G401 (cell line): ENCODE results near the gene MGAT3. TPM values are rescaled to one million over a fixed set of nuclear protein-coding genes. Genes with fewer than 3 reads are reported as not detected.
"Not testable (repeated sequence)": the region's sequence is repeated elsewhere in the genome, so short reads cannot be mapped to it uniquely, and the experiment has no call there.

ENCODE experiments used
- DNase-seq: peaks from one replicate; pipeline ENCODE4 v3.0.0-alpha.2; 2015; ENCODE audit warnings: low spot score
- in situ Hi-C: cut with HindIII; loops from 2 replicates; pipeline ENCODE4 v1.10.0; 2016; ENCODE audit warnings: low sequenced_read_pairs, mixed read lengths
- total RNA-seq: library from RNA; depleted of rRNA; stranded (reverse); fragments of >200 nt; shearing (Covaris generic); gene quantifications from 2 replicates; pipeline ENCODE4 v1.2.3, GENCODE V29; 2014

MGAT3 gene
- total RNA-seq, 1 experiment from 2014 or later: 18.6 TPM

DNA sequence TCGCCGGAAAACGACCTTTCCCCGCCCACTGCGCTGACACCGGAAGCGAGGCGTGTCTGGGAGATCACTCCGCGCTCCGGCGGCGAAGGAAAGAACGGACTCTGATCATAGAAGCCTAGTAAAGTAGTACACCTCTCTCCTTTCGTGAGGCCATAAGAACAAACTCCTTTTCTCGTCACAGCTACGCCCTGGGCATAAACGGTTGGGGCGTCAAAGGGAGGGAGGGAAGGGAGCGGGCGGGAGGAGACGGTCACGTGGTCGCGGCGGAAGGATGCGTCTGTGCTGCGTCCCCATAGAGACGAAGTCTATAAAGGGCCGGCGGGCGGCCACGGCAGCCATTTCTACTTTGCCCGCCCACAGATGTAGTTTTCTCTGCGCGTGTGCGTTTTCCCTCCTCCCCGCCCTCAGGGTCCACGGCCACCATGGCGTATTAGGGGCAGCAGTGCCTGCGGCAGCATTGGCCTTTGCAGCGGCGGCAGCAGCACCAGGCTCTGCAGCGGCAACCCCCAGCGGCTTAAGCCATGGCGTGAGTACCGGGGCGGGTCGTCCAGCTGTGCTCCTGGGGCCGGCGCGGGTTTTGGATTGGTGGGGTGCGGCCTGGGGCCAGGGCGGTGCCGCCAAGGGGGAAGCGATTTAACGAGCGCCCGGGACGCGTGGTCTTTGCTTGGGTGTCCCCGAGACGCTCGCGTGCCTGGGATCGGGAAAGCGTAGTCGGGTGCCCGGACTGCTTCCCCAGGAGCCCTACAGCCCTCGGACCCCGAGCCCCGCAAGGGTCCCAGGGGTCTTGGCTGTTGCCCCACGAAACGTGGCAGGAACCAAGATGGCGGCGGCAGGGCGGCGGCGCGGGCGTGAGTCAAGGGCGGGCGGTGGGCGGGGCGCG is 63.7 kb downstream of the MGAT3 start, which contains the start of gene ATF4:
ATF4 (plus strand) TSS at position 337 of the 880 bp plus-strand sequence. CDS start 884 bp downstream, outside the sequence.
- in situ Hi-C loops: no loop called here
- no peak for DNase-seq

DNA sequence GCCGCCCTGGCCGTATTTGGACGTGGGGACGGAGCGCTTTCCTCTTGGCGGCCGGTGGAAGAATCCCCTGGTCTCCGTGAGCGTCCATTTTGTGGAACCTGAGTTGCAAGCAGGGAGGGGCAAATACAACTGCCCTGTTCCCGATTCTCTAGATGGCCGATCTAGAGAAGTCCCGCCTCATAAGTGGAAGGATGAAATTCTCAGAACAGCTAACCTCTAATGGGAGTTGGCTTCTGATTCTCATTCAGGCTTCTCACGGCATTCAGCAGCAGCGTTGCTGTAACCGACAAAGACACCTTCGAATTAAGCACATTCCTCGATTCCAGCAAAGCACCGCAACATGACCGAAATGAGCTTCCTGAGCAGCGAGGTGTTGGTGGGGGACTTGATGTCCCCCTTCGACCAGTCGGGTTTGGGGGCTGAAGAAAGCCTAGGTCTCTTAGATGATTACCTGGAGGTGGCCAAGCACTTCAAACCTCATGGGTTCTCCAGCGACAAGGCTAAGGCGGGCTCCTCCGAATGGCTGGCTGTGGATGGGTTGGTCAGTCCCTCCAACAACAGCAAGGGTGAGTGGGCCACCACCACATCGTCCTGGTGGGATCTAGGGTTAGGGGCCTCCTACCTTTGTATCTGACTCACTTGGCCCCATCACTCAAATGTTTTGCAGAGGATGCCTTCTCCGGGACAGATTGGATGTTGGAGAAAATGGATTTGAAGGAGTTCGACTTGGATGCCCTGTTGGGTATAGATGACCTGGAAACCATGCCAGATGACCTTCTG is 64.5 kb downstream of the MGAT3 start:
- peak; percentile 68 for DNase-seq
- in situ Hi-C loops: not testable (repeated sequence)

DNA sequence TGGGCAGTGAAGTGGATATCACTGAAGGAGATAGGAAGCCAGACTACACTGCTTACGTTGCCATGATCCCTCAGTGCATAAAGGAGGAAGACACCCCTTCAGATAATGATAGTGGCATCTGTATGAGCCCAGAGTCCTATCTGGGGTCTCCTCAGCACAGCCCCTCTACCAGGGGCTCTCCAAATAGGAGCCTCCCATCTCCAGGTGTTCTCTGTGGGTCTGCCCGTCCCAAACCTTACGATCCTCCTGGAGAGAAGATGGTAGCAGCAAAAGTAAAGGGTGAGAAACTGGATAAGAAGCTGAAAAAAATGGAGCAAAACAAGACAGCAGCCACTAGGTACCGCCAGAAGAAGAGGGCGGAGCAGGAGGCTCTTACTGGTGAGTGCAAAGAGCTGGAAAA is 65.3 kb downstream of the MGAT3 start:
- DNase-seq, in situ Hi-C loops: not testable (repeated sequence)

DNA sequence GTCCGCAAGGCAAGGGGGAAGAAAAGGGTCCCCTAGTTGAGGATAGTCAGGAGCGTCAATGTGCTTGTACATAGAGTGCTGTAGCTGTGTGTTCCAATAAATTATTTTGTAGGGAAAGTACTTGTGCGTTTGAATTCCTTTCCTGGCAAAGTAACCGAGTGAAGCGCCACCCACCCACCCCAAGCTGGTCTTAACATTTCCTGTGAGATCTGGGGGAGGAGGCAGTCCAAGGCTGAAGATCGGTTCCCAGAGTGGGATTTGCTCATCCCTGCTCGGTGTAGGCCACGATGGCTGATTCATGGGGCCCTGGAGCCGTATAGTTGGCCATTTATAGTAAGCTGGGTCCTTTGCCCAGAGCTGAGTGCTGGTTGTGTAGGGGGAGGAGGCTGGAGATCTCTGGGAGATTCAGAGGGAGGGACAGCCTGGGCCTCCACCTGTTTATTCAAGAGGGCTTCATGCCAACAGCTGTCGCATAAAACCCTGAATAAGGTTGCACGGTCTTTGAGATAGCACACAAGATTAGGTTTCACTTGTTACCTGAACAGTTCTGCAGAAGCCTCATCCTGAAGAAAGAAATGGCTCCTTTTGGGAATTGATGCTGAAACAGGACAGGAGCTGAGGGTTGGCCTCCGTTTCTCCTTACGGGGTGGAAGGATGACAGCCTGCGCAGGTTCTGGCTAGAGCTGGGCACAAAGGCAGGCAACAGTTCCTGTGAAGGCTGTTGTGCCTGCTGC is 65.9 kb downstream of the MGAT3 start:
- DNase-seq: peak; percentile 64
- in situ Hi-C loops: no loop called here

DNA sequence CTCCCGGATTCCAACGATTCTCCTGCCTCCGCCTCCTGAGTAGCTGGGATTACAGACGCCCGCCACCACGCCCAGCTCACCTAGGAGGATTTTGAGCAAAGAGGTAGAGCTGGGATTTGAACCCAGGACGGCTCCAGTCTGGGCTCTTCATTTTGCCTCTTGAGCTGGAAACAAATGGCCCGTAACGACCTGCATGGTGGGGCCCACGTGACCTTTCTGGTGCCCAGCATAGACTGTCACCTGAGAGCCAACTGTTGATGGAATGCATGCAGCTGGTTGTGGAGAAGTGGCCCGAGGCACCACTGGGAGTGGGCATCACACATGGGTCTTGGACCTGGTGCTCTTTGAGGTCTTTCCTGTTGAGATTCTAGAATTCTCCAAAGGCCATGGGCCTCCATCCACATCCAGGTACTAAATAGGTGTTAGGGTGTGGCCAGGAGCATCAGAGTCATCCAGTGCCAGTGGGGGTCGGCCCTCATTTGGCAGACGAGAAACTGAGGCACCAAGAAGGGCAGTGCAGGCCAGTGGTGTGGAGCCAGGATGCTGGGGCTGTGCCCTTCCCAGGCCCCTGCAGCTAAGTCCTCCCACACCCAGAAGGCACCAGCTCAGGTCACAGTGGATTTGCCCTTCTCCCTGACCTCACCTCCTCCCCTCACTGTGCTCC is 67.4 kb downstream of the MGAT3 start:
- peak; percentile 33 for DNase-seq
- in situ Hi-C loops: no loop called here

DNA sequence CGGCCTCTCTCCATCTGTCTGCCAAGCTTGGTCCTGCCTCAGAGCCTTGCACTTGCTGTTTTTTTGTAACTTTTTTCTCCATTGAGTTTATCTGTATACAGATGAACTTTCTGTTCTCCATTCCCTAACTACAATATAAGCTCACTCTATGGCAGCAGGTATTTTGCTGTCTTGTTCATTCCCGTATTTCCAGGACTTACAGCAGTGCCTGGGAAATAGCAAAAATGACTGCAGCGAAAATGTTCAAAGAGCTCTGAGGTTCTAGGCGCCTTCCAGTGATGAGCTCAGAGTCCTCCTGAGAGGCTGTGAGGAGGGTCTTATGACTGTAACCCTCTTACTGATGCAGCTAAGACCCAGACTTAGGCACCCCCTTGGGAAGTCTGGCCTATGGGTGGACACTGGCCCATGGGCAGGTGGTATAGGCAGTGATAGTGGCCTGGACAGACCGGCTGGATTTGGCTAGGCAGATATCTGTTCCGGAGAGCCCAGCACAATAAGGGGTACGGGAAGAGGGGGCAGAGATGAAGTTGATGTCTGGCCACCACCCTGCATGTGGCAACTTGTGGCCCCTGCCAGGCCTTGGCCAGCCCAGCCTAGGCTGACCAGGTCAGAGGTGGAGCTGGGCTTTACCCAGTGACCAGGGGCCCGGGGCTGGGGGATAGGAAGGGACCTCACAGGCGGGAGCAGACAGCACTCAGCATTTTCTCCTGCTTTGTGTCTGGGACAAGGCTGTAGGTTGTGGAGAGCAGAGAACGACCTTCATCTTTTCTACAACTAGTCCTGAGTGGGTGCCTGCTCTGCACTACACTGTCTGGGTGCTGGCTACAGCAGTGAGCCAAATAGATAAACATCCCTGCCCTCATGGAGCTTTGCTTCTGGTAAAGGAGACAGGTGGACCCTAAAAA is 68.2 kb downstream of the MGAT3 start:
- peak; percentile 47 for DNase-seq
- in situ Hi-C loops: no loop called here

DNA sequence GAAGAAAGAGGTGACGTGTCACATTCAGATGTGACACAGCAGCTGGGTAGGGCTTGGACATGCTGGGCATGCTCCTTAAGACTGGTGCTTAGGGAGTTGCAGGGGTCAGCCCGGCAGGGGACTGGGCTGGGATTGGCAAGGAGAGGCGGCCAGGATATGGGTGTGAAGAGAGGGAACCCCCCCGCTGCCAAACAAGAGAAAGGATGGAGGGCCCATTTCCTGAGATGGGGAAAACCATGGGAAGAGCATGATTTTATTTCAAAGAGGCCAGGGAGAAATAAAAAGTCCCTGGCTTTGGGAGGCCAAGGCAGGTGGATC is 68.8 kb downstream of the MGAT3 start:
- in situ Hi-C loops: no loop called here
- no peak for DNase-seq

DNA sequence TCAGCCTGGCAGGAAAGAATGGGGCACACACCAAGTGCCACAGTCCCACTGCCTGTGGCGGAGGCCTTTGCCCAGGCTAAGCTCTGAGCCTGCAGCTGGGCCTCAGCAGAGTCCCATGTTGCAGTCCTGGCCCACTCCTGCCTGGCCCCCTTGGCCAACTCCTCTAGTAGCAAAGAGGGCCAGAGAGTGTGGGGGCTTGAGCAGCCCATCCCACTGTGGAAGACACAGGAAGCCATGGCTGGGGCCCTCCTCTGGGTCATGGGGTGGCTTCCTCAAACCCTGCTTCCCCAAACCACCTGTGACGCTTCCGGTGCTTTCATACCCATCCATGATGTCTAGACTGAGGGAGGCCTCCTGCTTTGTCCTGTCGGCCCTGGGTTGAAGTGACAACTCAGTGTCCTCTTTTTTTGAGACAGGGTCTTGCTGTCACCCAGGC is 69.9 kb downstream of the MGAT3 start:
- in situ Hi-C loops: no loop called here
- no peak for DNase-seq

DNA sequence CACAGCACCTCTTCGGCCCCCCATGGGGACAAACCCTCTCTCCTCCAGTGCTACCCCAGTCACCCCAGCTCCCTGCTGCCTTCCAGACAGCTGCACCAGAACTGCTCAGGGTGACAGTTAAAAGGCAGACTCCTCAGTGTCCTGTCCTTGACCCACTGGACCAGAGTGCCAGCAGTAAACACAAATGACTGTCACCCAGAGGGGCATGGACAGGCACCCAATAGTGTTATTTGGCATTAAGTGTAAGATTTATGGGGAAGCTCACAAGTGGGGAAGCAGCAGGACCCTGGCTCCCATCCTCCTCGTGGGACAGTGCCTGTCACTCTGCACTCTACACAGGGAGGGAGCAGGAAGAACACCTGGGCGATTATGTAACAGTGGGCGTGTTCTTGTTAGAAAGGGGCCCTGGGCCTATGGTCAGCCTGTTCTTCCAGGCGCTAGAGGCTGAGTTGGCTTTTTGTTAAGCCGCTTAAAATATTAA is 70.7 kb downstream of the MGAT3 start:
- in situ Hi-C loops: no loop called here
- peak; percentile 68 for DNase-seq

DNA sequence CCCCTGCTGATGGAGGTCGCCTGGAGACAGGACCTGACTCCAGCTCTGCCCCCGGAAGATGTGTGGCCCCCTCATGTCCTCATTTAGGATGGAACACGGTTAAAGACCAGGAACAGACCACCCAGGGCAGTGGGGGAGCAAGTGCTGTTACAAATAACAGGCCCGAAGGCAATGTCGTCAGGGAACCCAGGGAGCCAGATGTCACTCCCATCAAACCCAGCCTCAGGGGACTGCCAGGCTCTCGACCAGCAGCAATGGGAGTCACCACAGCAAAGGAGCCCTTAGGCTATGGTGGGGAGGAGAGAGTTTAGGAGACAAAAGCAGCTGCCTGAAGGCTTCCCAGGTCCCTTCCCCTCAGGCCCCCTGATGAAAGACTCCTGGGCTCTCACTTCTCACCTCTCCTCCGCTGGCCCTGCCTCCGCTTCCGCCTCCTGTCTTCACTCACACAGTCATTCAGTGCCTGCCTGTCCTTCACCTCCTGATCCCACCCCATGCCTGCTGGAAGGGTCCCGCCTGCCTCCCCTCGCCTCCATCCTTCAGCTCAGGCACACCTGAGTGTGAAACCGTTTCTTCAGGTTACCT is 71.4 kb downstream of the MGAT3 start:
- in situ Hi-C loops: no loop called here
- peak; percentile 38 for DNase-seq

DNA sequence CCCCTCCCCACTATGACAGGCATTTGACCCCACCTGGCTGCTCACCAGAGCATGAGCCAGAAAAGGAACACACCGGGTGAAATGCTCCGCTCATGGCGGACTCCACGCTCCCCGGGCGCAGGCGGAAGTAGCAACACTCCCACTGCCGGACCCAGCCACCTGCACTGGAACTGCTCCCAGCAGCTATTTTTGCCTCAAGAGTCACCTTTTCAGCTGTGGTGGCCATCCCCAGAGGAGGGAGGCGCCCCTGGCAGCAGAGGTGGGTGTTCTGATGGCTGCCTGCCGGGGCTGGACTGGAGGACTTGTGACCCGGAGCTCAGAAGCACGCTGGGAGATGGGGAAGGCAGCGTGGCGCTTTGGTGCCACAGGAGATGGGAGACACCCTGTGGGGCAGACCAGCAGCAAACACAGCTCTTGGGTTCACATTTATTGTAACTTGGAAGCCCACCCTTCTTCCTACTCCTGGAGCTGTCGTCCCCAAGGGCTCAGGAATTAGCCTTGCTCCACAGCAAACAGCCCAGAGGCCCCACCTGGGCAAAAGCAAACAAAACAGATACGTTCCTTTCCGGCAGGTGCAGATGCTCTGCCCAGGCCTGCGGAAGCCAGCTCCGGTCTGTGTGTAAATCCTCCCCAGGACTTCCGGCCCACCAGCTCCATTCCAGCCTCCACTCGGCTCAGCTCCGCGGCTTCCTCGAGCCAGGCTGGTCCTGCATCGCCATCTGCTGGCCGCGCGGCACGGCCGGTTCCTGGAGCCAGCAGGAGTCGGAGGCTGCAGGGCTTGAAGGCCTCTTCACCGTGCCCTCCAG is 72.1 kb downstream of the MGAT3 start:
- in situ Hi-C loops: no loop called here
- DNase-seq: peak; percentile 93

DNA sequence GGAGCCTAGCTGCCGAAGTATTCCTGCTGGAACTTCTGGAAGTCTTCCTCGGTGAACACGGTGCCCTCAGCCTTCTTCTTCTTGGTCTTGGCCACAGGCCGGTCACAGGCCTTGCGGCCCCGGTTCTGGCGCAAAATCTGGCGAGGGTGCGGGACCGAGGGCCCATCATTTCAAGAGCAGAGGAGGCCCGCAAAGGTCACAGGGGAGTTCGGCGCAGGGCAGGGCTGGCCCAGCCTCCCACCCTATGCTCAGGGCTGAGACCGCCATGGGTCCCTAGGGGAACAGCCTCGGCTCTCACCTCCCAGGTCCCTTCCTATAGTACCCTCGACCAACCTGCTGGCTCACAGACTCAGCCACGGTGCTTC is 72.7 kb downstream of the MGAT3 start:
- in situ Hi-C loops: no loop called here
- no peak for DNase-seq

DNA sequence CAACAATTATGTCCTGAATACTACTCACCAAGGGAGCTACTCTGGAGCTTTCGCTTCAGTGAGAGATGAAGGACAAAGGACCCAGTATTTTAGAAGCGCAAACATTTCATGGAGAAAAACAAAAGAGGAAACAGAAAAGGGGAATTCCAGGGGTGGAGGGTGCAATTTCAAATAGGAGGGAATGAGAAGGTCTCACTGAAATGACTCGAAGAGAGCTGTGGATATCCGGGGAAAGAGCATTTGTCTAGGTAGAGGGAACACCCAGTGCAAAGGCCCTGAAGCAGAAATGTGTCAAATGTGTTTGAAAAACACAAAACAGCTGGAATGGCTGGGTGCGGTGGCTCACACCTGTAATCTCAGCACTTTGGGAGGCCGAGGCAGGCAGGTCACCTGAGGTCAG is 73.3 kb downstream of the MGAT3 start:
- DNase-seq: no peak
- in situ Hi-C loops: no loop called here

DNA sequence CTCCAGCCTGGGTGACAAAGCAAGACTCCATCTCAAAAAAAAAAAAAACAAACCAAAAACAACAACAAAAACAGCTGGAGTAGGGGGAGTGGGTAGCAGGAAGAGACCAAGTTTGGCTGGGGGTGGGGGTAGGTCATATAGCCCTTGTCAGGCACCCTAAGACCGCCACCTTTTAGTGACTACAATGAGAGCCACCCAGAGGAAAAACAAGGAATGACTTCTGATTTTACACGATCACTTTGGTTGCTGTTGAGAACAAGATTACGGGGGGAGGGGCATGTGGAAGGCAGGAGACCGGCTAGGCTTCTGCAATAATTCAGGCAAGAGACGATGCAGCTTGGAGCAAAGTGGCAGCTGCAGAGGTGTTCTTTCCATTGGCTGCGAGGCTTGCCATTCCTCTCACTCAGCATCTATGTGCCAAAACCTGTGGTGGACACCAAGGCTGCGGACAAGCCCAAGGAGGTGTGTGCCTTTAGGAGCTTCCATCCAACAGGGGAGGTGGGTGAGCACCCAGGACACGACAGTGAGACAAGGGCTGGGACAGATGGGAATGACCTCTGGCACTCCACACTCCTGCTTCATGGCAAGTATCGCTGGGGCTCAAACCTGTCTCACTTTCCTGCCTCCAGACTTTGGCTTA is 74.0 kb downstream of the MGAT3 start:
- DNase-seq: peak; percentile 59
- in situ Hi-C loops: no loop called here

DNA sequence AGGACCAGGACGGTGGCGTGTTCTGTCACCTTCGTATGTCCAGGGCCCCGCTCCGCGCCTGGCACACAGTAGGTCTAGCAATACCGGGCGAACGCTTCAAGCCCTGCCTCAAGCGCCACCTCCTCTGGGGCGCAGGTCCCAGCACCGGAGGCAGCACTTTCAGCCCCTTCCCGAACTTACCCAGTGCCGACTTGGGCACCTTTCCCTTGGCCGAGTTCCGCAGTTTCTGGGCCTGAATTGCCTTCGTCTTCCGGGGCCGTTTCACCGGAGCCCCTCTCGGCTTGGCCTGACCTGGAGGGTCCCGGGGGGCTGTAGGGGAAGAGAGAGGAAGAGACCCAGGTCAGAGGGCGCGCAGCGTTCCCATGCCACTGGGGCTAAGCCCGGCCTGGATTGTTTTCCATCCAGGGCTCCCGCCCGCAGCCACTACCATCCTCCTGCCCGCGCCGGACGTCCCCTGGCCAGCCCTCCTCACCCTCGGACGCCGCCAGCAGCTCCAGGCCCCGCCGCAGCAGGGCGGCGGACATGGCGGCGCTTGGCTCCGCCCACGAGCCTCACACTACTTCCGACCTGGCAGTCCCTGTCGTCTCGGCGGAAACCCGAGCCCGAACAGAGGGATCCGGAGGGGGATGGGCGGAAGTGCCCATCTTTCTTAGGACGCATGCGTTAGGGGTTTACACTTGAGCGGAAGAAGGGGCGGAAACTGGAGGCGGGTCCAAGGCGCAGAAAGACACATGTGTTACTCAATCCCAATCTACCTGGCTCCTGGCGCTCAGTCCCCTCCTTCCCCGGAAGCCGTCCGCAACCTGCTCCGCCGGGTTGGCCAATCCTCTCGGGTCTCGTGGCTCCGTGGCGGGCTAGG is 75.6 kb downstream of the MGAT3 start, which contains the start of gene RPS19BP1:
RPS19BP1 (minus strand) TSS at position 534 of the 859 bp plus-strand sequence; CDS start at position 524, 10 bp downstream.
- peak; percentile 100 for DNase-seq
- in situ Hi-C loops: no loop called here

DNA sequence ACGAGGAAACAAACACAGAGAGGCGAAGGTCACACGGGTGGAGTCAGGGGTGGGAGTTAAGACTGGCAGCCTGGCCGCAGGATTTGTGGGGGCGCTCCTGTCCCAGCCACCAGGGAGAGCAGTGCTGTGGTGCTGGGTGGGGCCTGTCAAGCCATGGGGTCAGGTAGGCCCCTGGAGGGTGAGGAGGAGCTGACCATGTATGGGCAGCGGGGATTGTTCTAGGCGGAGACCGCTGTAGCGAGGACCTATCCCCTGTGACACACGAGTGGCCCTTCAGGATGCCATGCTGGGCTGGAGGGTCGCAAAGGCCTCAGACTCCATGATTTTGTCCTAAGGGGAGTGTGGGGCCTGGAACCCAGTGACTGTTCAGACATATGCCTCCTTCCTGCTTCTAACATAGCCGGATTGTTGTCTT is 77.3 kb downstream of the MGAT3 start:
- DNase-seq: peak; percentile 49
- in situ Hi-C loops: no loop called here
